ENCODE data around the gene GDF10. TPM values are rescaled to one million over a fixed set of nuclear protein-coding genes. Genes with fewer than 3 reads are reported as not detected.

The GDF10 gene
- total RNA-seq = 1.5 TPM

- DNase-seq (ENCODE audit: low spot score) = no peak
Measured at GRCh38 chr10:47299611-47300428, at the start of gene GDF10. Gene GDF10, plus strand, starts transcription at chr10:47300197. Its CDS starts 455 bp downstream, at chr10:47300652.

GRCh38 chr10:47252093-47252780, 47.8 kb upstream of the GDF10 start:
- no peak for DNase-seq (ENCODE audit: low spot score)

GRCh38 chr10:47253030-47253637, 46.9 kb upstream of the GDF10 start:
- DNase-seq (ENCODE audit: low spot score) = no peak

- no peak for DNase-seq (ENCODE audit: low spot score)
Measured at GRCh38 chr10:47253651-47254375, 46.2 kb upstream of the GDF10 start.

- DNase-seq (ENCODE audit: low spot score) = no peak
Measured at GRCh38 chr10:47254611-47255010, 45.4 kb upstream of the GDF10 start.

- DNase-seq (ENCODE audit: low spot score) = no peak
Measured at GRCh38 chr10:47255033-47255813, 44.8 kb upstream of the GDF10 start.

GRCh38 chr10:47255866-47256265, 44.1 kb upstream of the GDF10 start:
- no peak for DNase-seq (ENCODE audit: low spot score)

GRCh38 chr10:47256751-47257336, 43.2 kb upstream of the GDF10 start:
- no peak for DNase-seq (ENCODE audit: low spot score)

- DNase-seq (ENCODE audit: low spot score) = no peak
Measured at GRCh38 chr10:47257396-47258120, 42.4 kb upstream of the GDF10 start.

- no peak for DNase-seq (ENCODE audit: low spot score)
Measured at GRCh38 chr10:47258921-47259320, 41.1 kb upstream of the GDF10 start.

- no peak for DNase-seq (ENCODE audit: low spot score)
Measured at GRCh38 chr10:47259466-47259865, 40.5 kb upstream of the GDF10 start.

GRCh38 chr10:47260505-47261111, 39.4 kb upstream of the GDF10 start:
- DNase-seq (ENCODE audit: low spot score) = no peak

- DNase-seq (ENCODE audit: low spot score) = no peak
Measured at GRCh38 chr10:47261121-47261520, 38.9 kb upstream of the GDF10 start.

GRCh38 chr10:47261556-47261955, 38.4 kb upstream of the GDF10 start:
- no peak for DNase-seq (ENCODE audit: low spot score)

- DNase-seq (ENCODE audit: low spot score) = no peak
Measured at GRCh38 chr10:47262606-47263533, 37.1 kb upstream of the GDF10 start.

- peak; percentile 10 for DNase-seq (ENCODE audit: low spot score)
Measured at GRCh38 chr10:47264797-47265281, 35.2 kb upstream of the GDF10 start.

- peak; percentile 10 for DNase-seq (ENCODE audit: low spot score)
Measured at GRCh38 chr10:47266602-47267001, 33.4 kb upstream of the GDF10 start.

GRCh38 chr10:47268696-47269095, 31.3 kb upstream of the GDF10 start:
- DNase-seq (ENCODE audit: low spot score) = no peak

Data from ureter (tissue), 1 donor.